Fibroblast of villous mesenchyme (primary cell): ENCODE results near the gene PFKFB3. TPM values are rescaled to one million over a fixed set of nuclear protein-coding genes. Genes with fewer than 3 reads are reported as not detected.

Source experiments
- DNase-seq: peaks from one replicate; pipeline ENCODE4 v3.0.0-alpha.2; 2010; ENCODE audit warnings: low read depth
- H3K4me3 ChIP-seq: 2 replicates; pipeline ENCODE4 v1.5.1; 2011; ENCODE audit warnings: low read depth, mild to moderate bottlenecking, low read length
- total RNA-seq: library from RNA; depleted of rRNA; stranded (reverse); fragments of >200 nt; gene quantifications from 2 replicates; pipeline ENCODE4 v1.2.3, GENCODE V29; 2012
- TF ChIP-seq, protein P1 (sequence below): IDR thresholded peaks from 2 replicates; pipeline ENCODE4 v1.5.1; 2012; ENCODE audit warnings: low read depth, mild to moderate bottlenecking, low read length; ENCODE audit not compliant: insufficient read depth

The PFKFB3 gene
- 26.1 and 44.9 TPM in 2 replicates for total RNA-seq

DNA sequence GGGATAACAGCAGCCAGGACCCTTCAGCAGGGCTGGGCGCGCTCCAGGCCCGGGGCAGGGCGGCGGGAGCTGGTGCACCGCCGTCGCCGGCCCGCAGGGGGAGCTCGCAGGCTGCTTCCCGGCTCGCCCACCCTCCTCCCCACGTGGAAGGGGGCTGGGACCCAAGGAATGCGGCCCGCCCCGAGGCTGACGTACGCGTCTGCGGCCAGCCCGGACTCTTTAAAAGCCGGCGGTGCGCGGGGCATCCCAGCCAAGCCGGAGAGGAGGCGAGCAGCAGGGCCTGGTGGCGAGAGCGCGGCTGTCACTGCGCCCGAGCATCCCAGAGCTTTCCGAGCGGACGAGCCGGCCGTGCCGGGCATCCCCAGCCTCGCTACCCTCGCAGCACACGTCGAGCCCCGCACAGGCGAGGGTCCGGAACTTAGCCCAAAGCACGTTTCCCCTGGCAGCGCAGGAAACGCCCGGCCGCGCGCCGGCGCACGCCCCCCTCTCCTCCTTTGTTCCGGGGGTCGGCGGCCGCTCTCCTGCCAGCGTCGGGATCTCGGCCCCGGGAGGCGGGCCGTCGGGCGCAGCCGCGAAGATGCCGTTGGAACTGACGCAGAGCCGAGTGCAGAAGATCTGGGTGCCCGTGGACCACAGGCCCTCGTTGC is at the start of gene PFKFB3:
PFKFB3 (plus strand) TSS at position 249 of the 647 bp plus-strand sequence; CDS start at position 578, 329 bp downstream.
- peak within 1 kb of the TSS; percentile 74 for H3K4me3 ChIP-seq
- peak; percentile 96 for DNase-seq
- TF ChIP-seq, protein P1, sequence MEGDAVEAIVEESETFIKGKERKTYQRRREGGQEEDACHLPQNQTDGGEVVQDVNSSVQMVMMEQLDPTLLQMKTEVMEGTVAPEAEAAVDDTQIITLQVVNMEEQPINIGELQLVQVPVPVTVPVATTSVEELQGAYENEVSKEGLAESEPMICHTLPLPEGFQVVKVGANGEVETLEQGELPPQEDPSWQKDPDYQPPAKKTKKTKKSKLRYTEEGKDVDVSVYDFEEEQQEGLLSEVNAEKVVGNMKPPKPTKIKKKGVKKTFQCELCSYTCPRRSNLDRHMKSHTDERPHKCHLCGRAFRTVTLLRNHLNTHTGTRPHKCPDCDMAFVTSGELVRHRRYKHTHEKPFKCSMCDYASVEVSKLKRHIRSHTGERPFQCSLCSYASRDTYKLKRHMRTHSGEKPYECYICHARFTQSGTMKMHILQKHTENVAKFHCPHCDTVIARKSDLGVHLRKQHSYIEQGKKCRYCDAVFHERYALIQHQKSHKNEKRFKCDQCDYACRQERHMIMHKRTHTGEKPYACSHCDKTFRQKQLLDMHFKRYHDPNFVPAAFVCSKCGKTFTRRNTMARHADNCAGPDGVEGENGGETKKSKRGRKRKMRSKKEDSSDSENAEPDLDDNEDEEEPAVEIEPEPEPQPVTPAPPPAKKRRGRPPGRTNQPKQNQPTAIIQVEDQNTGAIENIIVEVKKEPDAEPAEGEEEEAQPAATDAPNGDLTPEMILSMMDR: peak; percentile 89

DNA sequence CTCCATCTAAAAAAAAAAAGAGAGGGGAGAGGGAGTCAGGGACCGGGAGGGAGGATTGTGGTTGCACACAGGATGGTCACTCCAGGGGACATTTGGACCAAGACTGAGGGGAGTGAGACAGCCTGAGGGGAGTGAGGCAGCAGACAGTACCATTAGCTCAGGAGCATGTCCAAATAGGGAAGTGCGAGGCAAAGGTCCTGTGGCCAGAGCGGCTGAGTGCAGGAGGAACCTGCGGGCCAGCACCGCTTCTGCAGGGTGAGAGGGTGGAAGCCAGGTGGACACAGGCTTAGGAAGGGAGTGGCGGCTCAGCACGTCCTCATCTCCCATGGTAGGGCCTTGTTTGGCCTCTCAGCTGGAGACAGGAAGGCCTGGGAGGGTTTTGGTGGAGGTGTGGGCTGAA is 48.9 kb upstream of the PFKFB3 start:
- no peak for DNase-seq
- TF ChIP-seq, protein P1: no peak
- H3K4me3 ChIP-seq: no peak overlapping the region

DNA sequence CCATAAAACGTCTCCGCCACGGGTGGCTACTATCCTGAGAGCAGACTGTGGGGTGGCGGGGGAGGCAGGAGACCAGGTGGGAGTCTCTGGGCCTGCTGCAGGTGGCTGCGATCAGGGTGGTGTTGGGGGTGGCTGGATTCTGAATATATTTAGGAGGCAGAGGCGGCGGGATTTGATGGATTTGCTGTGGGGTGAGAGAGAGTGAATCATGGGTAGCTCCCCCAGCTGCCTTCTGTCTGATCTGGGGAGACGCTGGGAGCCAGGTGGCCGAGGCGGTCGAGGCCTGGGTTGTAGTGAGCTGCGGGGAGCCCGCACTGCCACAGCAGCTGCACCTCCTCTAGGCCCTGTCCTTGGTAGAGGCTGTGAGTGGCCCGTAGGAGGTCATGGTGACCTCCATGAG is 48.2 kb upstream of the PFKFB3 start:
- TF ChIP-seq, protein P1: no peak
- no peak for DNase-seq
- no peak overlapping the region for H3K4me3 ChIP-seq

DNA sequence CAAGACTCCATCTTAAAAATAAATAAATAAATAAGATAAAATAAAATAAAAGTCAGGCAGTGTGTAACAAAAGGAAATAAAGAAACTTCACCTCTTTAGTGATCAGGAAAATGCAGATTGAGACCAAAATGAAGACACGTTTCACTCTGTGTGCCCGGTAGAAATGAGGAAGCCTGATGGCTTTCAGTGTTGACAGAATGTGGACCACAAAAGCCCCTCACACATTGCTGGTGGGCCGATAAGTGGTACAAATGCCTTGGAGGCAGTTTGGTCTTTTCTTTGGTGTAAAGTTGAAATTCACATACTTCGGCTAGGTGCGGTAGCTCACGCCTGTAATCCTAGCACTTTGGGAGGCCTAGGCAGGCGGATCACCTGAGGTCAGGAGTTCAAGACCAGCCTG is 44.5 kb upstream of the PFKFB3 start:
- H3K4me3 ChIP-seq: no peak overlapping the region
- DNase-seq: no peak
- TF ChIP-seq, protein P1: no peak

DNA sequence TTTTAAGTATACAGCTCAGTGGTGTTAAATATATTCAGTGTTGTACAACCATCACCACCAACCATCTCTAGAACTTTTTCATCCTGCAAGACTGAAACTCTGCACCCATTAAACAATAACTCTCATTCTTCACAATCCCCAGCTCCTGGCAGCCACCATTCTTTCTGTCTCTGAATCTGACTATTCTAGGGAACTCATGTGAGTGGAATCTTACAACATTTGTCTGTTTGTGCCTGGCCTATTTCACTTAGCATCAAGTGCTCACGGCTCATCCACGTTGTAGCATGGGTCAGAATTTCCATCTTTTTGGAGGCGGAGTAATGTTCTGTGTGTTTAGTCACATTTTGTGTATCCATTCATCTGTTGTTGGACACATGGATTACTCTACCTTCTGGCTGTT is 40.8 kb upstream of the PFKFB3 start:
- H3K4me3 ChIP-seq: no peak overlapping the region
- DNase-seq: no peak
- TF ChIP-seq, protein P1: no peak

DNA sequence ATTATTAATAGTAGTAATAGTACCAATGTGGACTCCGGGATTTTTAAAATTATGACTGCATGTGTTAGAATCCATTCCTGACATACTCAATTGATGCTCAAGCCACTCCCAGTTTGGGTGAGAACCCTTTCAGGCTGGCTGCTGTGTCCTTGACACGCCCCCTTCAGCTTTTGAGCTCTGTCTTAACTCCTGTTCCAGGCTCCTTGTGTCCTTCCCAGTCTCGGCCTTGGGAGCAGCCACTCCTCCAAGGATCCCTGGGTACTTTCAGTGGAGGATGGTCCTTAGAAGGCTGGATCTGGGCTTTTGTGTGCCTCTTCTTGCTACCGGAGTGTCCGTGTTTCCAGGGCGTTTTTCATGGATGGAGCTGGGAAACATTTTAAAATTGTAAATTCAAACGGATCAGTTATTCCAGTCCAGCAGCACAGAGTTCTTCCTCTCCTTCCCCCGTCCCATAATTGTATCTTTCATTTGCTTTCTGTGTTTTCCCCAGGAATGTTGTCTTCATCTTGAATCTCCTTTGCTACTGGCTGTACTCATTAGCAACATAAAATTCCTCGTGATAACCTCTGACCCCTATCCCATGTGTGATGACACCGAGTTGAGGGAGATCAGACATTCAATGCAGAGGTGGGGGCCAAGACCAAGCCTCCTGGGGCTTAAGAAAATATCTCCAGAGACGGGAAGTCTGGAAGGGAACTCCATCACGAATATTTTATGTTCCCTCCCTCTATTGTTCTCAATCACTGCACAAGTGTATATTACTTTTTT is 40.0 kb upstream of the PFKFB3 start:
- H3K4me3 ChIP-seq: peak overlapping the region; percentile 21
- DNase-seq: peak; percentile 78
- TF ChIP-seq, protein P1: no peak
